H9 (cell line): ENCODE results near the gene CSNK1A1. TPM values are rescaled to one million over a fixed set of nuclear protein-coding genes. Genes with fewer than 3 reads are reported as not detected.

ENCODE experiments used
- DNase-seq: peaks from one replicate; pipeline ENCODE4 v3.0.0-alpha.2; 2017
- H2AFZ ChIP-seq: one replicate; pipeline ENCODE4 v1.6.1; 2013; ENCODE audit warnings: mild to moderate bottlenecking, low read length, control low read depth, moderate library complexity
- H2AK5ac ChIP-seq: 2 replicates; pipeline ENCODE4 v1.6.1; 2013; ENCODE audit warnings: low read length, control low read depth, mixed read lengths; ENCODE audit not compliant: insufficient read length
- H2BK120ac ChIP-seq: one replicate; pipeline ENCODE4 v1.6.1; 2013; ENCODE audit warnings: low read depth, mild to moderate bottlenecking, low read length, control low read depth, inconsistent platforms; ENCODE audit not compliant: poor library complexity, severe bottlenecking
- H2BK12ac ChIP-seq: 2 replicates; pipeline ENCODE4 v1.6.1; 2013; ENCODE audit warnings: low read length, control low read depth, mixed read lengths, low read depth; ENCODE audit not compliant: insufficient read length
- H2BK15ac ChIP-seq: 2 replicates; pipeline ENCODE4 v1.6.1; 2013; ENCODE audit warnings: low read depth, low read length, control low read depth
- H2BK20ac ChIP-seq: one replicate; pipeline ENCODE4 v1.6.1; 2013; ENCODE audit warnings: low read depth, mild to moderate bottlenecking, low read length, control low read depth, inconsistent platforms; ENCODE audit not compliant: poor library complexity, severe bottlenecking
- H2BK5ac ChIP-seq: 2 replicates; pipeline ENCODE4 v1.6.1; 2013; ENCODE audit warnings: low read length, control low read depth, mixed read lengths; ENCODE audit not compliant: insufficient read length
- H3K14ac ChIP-seq: 2 replicates; pipeline ENCODE4 v1.6.1; 2013; ENCODE audit warnings: low read length, control low read depth; ENCODE audit not compliant: insufficient read depth
- H3K18ac ChIP-seq: 2 replicates; pipeline ENCODE4 v1.6.1; 2013; ENCODE audit warnings: low read depth, mild to moderate bottlenecking, mixed read lengths, low read length, control low read depth; ENCODE audit not compliant: insufficient read length
- H3K23ac ChIP-seq: 2 replicates; pipeline ENCODE4 v1.6.1; 2013; ENCODE audit warnings: low read length, control low read depth, mixed read lengths, low read depth; ENCODE audit not compliant: insufficient read length
- H3K23me2 ChIP-seq: 2 replicates; pipeline ENCODE4 v1.6.1; 2013; ENCODE audit warnings: low read depth, mild to moderate bottlenecking, mixed read lengths, low read length, control low read depth; ENCODE audit not compliant: insufficient read length, poor library complexity, severe bottlenecking
- H3K27ac ChIP-seq: 2 replicates; pipeline ENCODE4 v1.5.1; 2013; ENCODE audit warnings: low read length, control low read depth, mixed read lengths, low read depth; ENCODE audit not compliant: insufficient read length
- H3K27me3 ChIP-seq: 2 replicates; pipeline ENCODE4 v1.6.1; 2013; ENCODE audit warnings: low read length, control low read depth, inconsistent platforms; ENCODE audit not compliant: insufficient read depth
- H3K4ac ChIP-seq: 2 replicates; pipeline ENCODE4 v1.6.1; 2013; ENCODE audit warnings: low read depth, mild to moderate bottlenecking, control low read depth, inconsistent platforms, low read length, moderate library complexity
- H3K4me1 ChIP-seq: 2 replicates; pipeline ENCODE4 v1.6.1; 2013; ENCODE audit warnings: low read length, control low read depth, inconsistent platforms; ENCODE audit not compliant: insufficient read depth
- H3K4me2 ChIP-seq: 2 replicates; pipeline ENCODE4 v1.6.1; 2013; ENCODE audit warnings: low read length, control low read depth, mixed read lengths; ENCODE audit not compliant: insufficient read length, insufficient read depth
- H3K56ac ChIP-seq: 2 replicates; pipeline ENCODE4 v1.6.1; 2013; ENCODE audit warnings: low read depth, mild to moderate bottlenecking, mixed read lengths, low read length, control low read depth; ENCODE audit not compliant: insufficient read length
- H3K79me1 ChIP-seq: 2 replicates; pipeline ENCODE4 v1.6.1; 2013; ENCODE audit warnings: low read depth, mild to moderate bottlenecking, moderate library complexity, low read length, control low read depth, inconsistent platforms; ENCODE audit not compliant: insufficient read depth, poor library complexity, severe bottlenecking
- H3K79me2 ChIP-seq: 2 replicates; pipeline ENCODE4 v1.6.1; 2013; ENCODE audit warnings: low read length, control low read depth, inconsistent platforms; ENCODE audit not compliant: insufficient read depth
- H3K9ac ChIP-seq: 2 replicates; pipeline ENCODE4 v1.6.1; 2013; ENCODE audit warnings: low read length, control low read depth, mixed read lengths; ENCODE audit not compliant: insufficient read length; ENCODE audit errors: extremely low read depth
- H3K9me3 ChIP-seq: one replicate; pipeline ENCODE4 v1.6.1; 2013; ENCODE audit warnings: low read depth, low read length, inconsistent platforms; ENCODE audit not compliant: control insufficient read depth
- H3T11ph ChIP-seq: one replicate; pipeline ENCODE4 v1.6.1; 2013; ENCODE audit warnings: mild to moderate bottlenecking, low read length, control low read depth, inconsistent platforms
- H4K20me1 ChIP-seq: one replicate; pipeline ENCODE4 v1.6.1; 2013; ENCODE audit not compliant: control insufficient read depth, insufficient read length, insufficient read depth
- H4K5ac ChIP-seq: 2 replicates; pipeline ENCODE4 v1.6.1; 2013; ENCODE audit warnings: low read depth, mild to moderate bottlenecking, mixed read lengths, low read length, control low read depth; ENCODE audit not compliant: insufficient read length
- H4K8ac ChIP-seq: replicated peaks from 2 replicates; pipeline ENCODE4 v1.6.1; 2013; ENCODE audit warnings: low read length, control low read depth, mixed read lengths, low read depth; ENCODE audit not compliant: insufficient read length
- H4K91ac ChIP-seq: 2 replicates; pipeline ENCODE4 v1.6.1; 2013; ENCODE audit warnings: low read depth, mild to moderate bottlenecking, moderate library complexity, mixed read lengths, low read length, control low read depth; ENCODE audit not compliant: insufficient read length
- H3K27ac Mint-ChIP-seq, 3 experiments: 2 replicates in 2 of 3; 3 replicates in 1 of 3; pipeline ENCODE4 v1.8.0; 2020 to 2021; ENCODE audit warnings: mixed read lengths in 3 of 3, mild to moderate bottlenecking in 1 of 3, moderate library complexity in 1 of 3
- H3K27me3 Mint-ChIP-seq: 2 replicates; pipeline ENCODE4 v1.8.0; 2021; ENCODE audit warnings: low read depth, mild to moderate bottlenecking, moderate library complexity, mixed read lengths
- H3K36me3 Mint-ChIP-seq, 3 experiments: 2 replicates in 2 of 3; 3 replicates in 1 of 3; pipeline ENCODE4 v1.8.0; 2020 to 2021; ENCODE audit warnings: low read depth in 3 of 3, mixed read lengths in 3 of 3; ENCODE audit not compliant: insufficient read depth in 1 of 3
- H3K4me1 Mint-ChIP-seq, 2 experiments: 2 replicates each; pipeline ENCODE4 v1.8.0; 2020; ENCODE audit warnings: mixed read lengths in 2 of 2
- H3K4me3 Mint-ChIP-seq, 2 experiments: 2 replicates in 1 of 2; 3 replicates in 1 of 2; pipeline ENCODE4 v1.8.0; 2020 to 2021; ENCODE audit warnings: mild to moderate bottlenecking in 2 of 2, mixed read lengths in 2 of 2, moderate library complexity in 1 of 2
- H3K9me3 Mint-ChIP-seq, 2 experiments: 2 replicates in 1 of 2; 3 replicates in 1 of 2; pipeline ENCODE4 v1.8.0; 2020; ENCODE audit warnings: mild to moderate bottlenecking in 2 of 2, mixed read lengths in 2 of 2, moderate library complexity in 1 of 2
- WGBS: extraction: QIAGEN DNeasy Blood & Tissue Kit; methylation state at CpG from one replicate; pipeline ENCODE4 v1.1.7; 2013; ENCODE audit warnings: missing lambda C conversion rate, low lambda C conversion rate, mixed read lengths; ENCODE audit not compliant: insufficient read length; ENCODE audit errors: extremely low coverage; 5-methylcytosine and 5-hydroxymethylcytosine counted together
- total RNA-seq: library from RNA; stranded (reverse); gene quantifications from 2 replicates; pipeline ENCODE4 v1.2.1, GENCODE V29; 2021
- TF ChIP-seq, protein P1 (sequence below): fragments of 200-600 bp; sonication (generic); conservative IDR thresholded peaks from 3 replicates; pipeline ENCODE4 v1.8.0; 2021; ENCODE audit warnings: antibody characterized with exemption, mild to moderate bottlenecking

Gene CSNK1A1
- total RNA-seq, 1 experiment from 2014 or later, result 310 TPM

DNA sequence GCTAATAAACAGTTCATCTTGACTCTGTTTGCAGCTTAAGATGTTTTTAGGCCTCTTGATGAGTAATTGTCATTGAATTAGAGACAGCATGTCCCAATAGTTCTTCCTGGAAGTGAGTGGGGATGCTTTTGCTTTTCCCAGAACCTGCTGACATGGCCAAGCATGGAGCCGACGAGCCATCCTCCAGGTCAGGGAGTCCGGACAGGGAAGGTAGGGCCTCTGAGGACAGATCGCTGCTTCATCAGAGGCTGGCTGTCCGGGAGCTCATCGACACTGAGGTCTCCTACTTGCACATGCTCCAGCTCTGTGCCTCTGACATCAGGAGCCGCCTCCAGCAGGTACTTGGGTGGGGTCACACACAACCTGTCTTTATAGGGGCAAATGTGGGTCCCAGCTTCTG is 46.4 kb upstream of the CSNK1A1 start:
- no peaks in the 10 kb centered on the region for H3K9me3 Mint-ChIP-seq
- no peak for DNase-seq
- no peaks in the 10 kb centered on the region for H3K23me2 ChIP-seq
- H2BK15ac ChIP-seq, result no peak overlapping the region
- H3K14ac ChIP-seq, result no peak overlapping the region
- no CpG with 5 or more reads among the region's 7 CpGs for WGBS
- no peak overlapping the region for H3K4ac ChIP-seq
- H3K27me3 ChIP-seq, result no peaks in the 10 kb centered on the region
- TF ChIP-seq, protein P1, sequence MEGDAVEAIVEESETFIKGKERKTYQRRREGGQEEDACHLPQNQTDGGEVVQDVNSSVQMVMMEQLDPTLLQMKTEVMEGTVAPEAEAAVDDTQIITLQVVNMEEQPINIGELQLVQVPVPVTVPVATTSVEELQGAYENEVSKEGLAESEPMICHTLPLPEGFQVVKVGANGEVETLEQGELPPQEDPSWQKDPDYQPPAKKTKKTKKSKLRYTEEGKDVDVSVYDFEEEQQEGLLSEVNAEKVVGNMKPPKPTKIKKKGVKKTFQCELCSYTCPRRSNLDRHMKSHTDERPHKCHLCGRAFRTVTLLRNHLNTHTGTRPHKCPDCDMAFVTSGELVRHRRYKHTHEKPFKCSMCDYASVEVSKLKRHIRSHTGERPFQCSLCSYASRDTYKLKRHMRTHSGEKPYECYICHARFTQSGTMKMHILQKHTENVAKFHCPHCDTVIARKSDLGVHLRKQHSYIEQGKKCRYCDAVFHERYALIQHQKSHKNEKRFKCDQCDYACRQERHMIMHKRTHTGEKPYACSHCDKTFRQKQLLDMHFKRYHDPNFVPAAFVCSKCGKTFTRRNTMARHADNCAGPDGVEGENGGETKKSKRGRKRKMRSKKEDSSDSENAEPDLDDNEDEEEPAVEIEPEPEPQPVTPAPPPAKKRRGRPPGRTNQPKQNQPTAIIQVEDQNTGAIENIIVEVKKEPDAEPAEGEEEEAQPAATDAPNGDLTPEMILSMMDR, result no peak
- H4K5ac ChIP-seq, result no peak overlapping the region
- no peaks in the 10 kb centered on the region for H3K79me2 ChIP-seq
- H3K18ac ChIP-seq, result no peak overlapping the region
- H3T11ph ChIP-seq, result no peak overlapping the region
- no peaks in the 10 kb centered on the region for H4K20me1 ChIP-seq
- no peak overlapping the region for H3K4me2 ChIP-seq
- H3K27me3 Mint-ChIP-seq, result no peaks in the 10 kb centered on the region
- no peak overlapping the region for H3K23ac ChIP-seq
- H3K27ac Mint-ChIP-seq, result no peak overlapping the region
- no peak overlapping the region for H3K4me3 Mint-ChIP-seq
- H3K36me3 Mint-ChIP-seq, result no peaks in the 10 kb centered on the region
- H4K8ac ChIP-seq, result no peak overlapping the region
- H3K56ac ChIP-seq, result no peak overlapping the region
- H3K4me1 ChIP-seq, result peaks cover 5% of the 10 kb centered on the region; the same call in 1 of the 2 replicates
- H3K9ac ChIP-seq, result no peak overlapping the region
- H3K79me1 ChIP-seq, result no peaks in the 10 kb centered on the region
- no peak overlapping the region for H2BK5ac ChIP-seq
- H2BK20ac ChIP-seq, result no peak overlapping the region
- peaks cover 4 to 8% of the 10 kb centered on the region in 2 experiments; a peak in 2 of 4 replicates for H3K4me1 Mint-ChIP-seq
- no peak overlapping the region for H2AFZ ChIP-seq
- H3K27ac ChIP-seq, result no peak overlapping the region
- no peak overlapping the region for H2BK120ac ChIP-seq
- H2BK12ac ChIP-seq, result no peak overlapping the region
- H2AK5ac ChIP-seq, result no peak overlapping the region
- no peaks in the 10 kb centered on the region for H3K9me3 ChIP-seq
- no peak overlapping the region for H4K91ac ChIP-seq
